GM12878 (cell line): Measurements from ENCODE around the gene ZNF783. TPM values are rescaled to one million over a fixed set of nuclear protein-coding genes. Genes with fewer than 3 reads are reported as not detected.

Experiments
- CBX3 ChIP-seq: fragments of 200-600 bp; sonication (generic); IDR thresholded peaks from 2 replicates; pipeline ENCODE4 v1.6.1; 2016; ENCODE audit warnings: low read depth, borderline replicate concordance
- CHD1 ChIP-seq: IDR thresholded peaks from 2 replicates; pipeline ENCODE4 v1.6.1; 2012; ENCODE audit warnings: low read depth, low read length, improper control_type of control experiment
- ESRRA ChIP-seq: IDR thresholded peaks from 2 replicates; pipeline ENCODE4 v1.6.1; 2012; ENCODE audit warnings: mild to moderate bottlenecking, low read length, improper control_type of control experiment
- FOS ChIP-seq: IDR thresholded peaks from 3 replicates; pipeline ENCODE4 v1.6.1; 2011; ENCODE audit warnings: borderline replicate concordance; ENCODE audit not compliant: insufficient read length; ENCODE audit errors: extremely low read depth
- HSF1 ChIP-seq: fragments of 150-350 bp; IDR thresholded peaks from 2 replicates; pipeline ENCODE4 v1.6.1; 2014; ENCODE audit warnings: mild to moderate bottlenecking, low read depth, low read length
- IRF3 ChIP-seq: fragments of 450-650 bp; IDR thresholded peaks from 2 replicates; pipeline ENCODE4 v1.6.1; 2014; ENCODE audit warnings: mild to moderate bottlenecking
- MAX ChIP-seq: IDR thresholded peaks from 2 replicates; pipeline ENCODE4 v1.6.1; 2012; ENCODE audit warnings: low read depth, low read length, improper control_type of control experiment
- PKNOX1 ChIP-seq: fragments of 450-650 bp; IDR thresholded peaks from 2 replicates; pipeline ENCODE4 v1.6.1; 2016; ENCODE audit warnings: mild to moderate bottlenecking
- SKIL ChIP-seq: fragments of 450-650 bp; IDR thresholded peaks from 2 replicates; pipeline ENCODE4 v1.6.1; 2017; ENCODE audit warnings: mild to moderate bottlenecking, low read depth, inconsistent platforms; ENCODE audit not compliant: poor library complexity, severe bottlenecking
- SPI1 ChIP-seq: IDR thresholded peaks from 2 replicates; pipeline ENCODE4 v1.6.1; 2011; ENCODE audit warnings: low read depth, mild to moderate bottlenecking, low read length, moderate library complexity, borderline replicate concordance; ENCODE audit not compliant: insufficient read depth
- STAT1 ChIP-seq: fragments of 450-650 bp; conservative IDR thresholded peaks from 2 replicates; pipeline ENCODE4 v1.6.1; 2014; ENCODE audit warnings: antibody characterized with exemption, mild to moderate bottlenecking
- STAT3 ChIP-seq: IDR thresholded peaks from 2 replicates; pipeline ENCODE4 v1.6.1; 2011; ENCODE audit warnings: low read depth, low read length, improper control_type of control experiment
- TBL1XR1 ChIP-seq: IDR thresholded peaks from 2 replicates; pipeline ENCODE4 v1.6.1; 2012; ENCODE audit warnings: low read depth, low read length, improper control_type of control experiment
- TCF7 ChIP-seq: IDR thresholded peaks from 2 replicates; pipeline ENCODE4 v1.6.1; 2014; ENCODE audit warnings: antibody characterized with exemption, borderline replicate concordance
- ZBTB11 ChIP-seq: fragments of 450-650 bp; formaldehyde crosslinking; IDR thresholded peaks from 2 replicates; pipeline ENCODE4 v1.5.0; 2022; ENCODE audit warnings: mild to moderate bottlenecking, missing genetic modification characterization
- ZNF274 ChIP-seq: IDR thresholded peaks from one replicate; pipeline ENCODE4 v1.8.0; 2011; ENCODE audit not compliant: insufficient read length, insufficient read depth
- polyA plus RNA-seq, 11 experiments: library from polyadenylated mRNA; depleted of rRNA in 4 of 11; unstranded in 6 of 11; stranded (reverse) in 5 of 11; fragments of >200 nt; fragmentation: Nextera tagmentation in 4 of 11; fragmentation: Illumina TruSeq in 1 of 11; extraction: Ambion mirVana in 4 of 11; extraction: Trizol in 1 of 11; gene quantifications; 1 replicate in 1 of 11; 2 replicates in 10 of 11; pipeline versions ENCODE4 v1.2.1 to v1.2.3, GENCODE V29; 2011 to 2016; ENCODE audit warnings: inconsistent platforms in 2 of 11, missing spikeins in 2 of 11, low read depth in 1 of 11
- total RNA-seq, 4 experiments: library from RNA; depleted of rRNA in 3 of 4; stranded (reverse); fragments of >200 nt in 3 of 4; fragmentation: Illumina TruSeq in 1 of 4; extraction: Trizol in 1 of 4; gene quantifications; 2 replicates each; pipeline versions ENCODE4 v1.2.1 to v1.2.3, GENCODE V29; 2013 to 2021
- TF ChIP-seq, protein P1 (sequence below): fragments of 450-650 bp; IDR thresholded peaks from 2 replicates; pipeline ENCODE4 v1.6.1; 2017; ENCODE audit warnings: borderline replicate concordance

The ZNF783 gene
- total and polyA plus RNA-seq, 10 of the 15 experiments (the other 5 are each of a cell fraction or from before 2014, with no cell fraction given) = 2.0 to 14.4 (median 6.4) TPM

GRCh38 chr7:149239345-149240143, 22.5 kb upstream of the ZNF783 start, which contains the start of gene ZNF212 (continued):
- TF ChIP-seq, protein P1, sequence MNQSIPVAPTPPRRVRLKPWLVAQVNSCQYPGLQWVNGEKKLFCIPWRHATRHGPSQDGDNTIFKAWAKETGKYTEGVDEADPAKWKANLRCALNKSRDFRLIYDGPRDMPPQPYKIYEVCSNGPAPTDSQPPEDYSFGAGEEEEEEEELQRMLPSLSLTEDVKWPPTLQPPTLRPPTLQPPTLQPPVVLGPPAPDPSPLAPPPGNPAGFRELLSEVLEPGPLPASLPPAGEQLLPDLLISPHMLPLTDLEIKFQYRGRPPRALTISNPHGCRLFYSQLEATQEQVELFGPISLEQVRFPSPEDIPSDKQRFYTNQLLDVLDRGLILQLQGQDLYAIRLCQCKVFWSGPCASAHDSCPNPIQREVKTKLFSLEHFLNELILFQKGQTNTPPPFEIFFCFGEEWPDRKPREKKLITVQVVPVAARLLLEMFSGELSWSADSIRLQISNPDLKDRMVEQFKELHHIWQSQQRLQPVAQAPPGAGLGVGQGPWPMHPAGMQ = no peak
- TF ChIP-seq STAT1 (no peak), STAT3 (no peak), ZBTB11 (no peak), MAX (no peak), IRF3 (no peak), CHD1 (no peak), ZNF274 (no peak), SPI1 (peak; percentile 30; the same call in 1 of the 2 replicates), HSF1 (no peak), PKNOX1 (peak; percentile 92), TCF7 (no peak), SKIL (peak; percentile 16), FOS (no peak), CBX3 (no peak), ESRRA (no peak), TBL1XR1 (no peak)
